DOHH2 (cell line): ENCODE results near the gene GNPNAT1.
A peak's percentile ranks its signal among the peaks of the same experiment; 100 is the strongest.

ENCODE experiments used
- H3F3A ChIP-seq: fragments of 200-600 bp; sonication (generic), shearing (Covaris generic); 2 replicates; pipeline ENCODE4 v1.6.0; 2016; ENCODE audit warnings: antibody characterized with exemption, mild to moderate bottlenecking; ENCODE audit not compliant: control insufficient read depth, insufficient read depth
- H3K27ac ChIP-seq: fragments of 200-600 bp; sonication (generic); 2 replicates; pipeline ENCODE4 v1.5.1; 2014; ENCODE audit warnings: low read depth, mild to moderate bottlenecking, low read length, moderate library complexity
- H3K27me3 ChIP-seq: fragments of 200-600 bp; sonication (generic); 2 replicates; pipeline ENCODE4 v1.6.1; 2014; ENCODE audit warnings: mild to moderate bottlenecking, low read length, mixed read lengths; ENCODE audit not compliant: control insufficient read depth
- H3K36me3 ChIP-seq: fragments of 200-600 bp; sonication (generic); 2 replicates; pipeline ENCODE4 v1.6.1; 2014; ENCODE audit warnings: mild to moderate bottlenecking, low read length, moderate library complexity, mixed read lengths; ENCODE audit not compliant: control insufficient read depth
- H3K4me1 ChIP-seq: fragments of 200-600 bp; sonication (generic); 2 replicates; pipeline ENCODE4 v1.6.1; 2014; ENCODE audit warnings: mild to moderate bottlenecking, low read length, mixed read lengths; ENCODE audit not compliant: control insufficient read depth
- H3K4me2 ChIP-seq: fragments of 200-600 bp; sonication (generic); 2 replicates; pipeline ENCODE4 v1.6.0; 2014; ENCODE audit warnings: mild to moderate bottlenecking, low read length, moderate library complexity
- H3K4me3 ChIP-seq: fragments of 200-600 bp; sonication (generic); 2 replicates; pipeline ENCODE4 v1.5.1; 2014; ENCODE audit warnings: mild to moderate bottlenecking, low read length, mixed read lengths
- H3K79me2 ChIP-seq: fragments of 200-600 bp; sonication (generic); 2 replicates; pipeline ENCODE4 v1.6.1; 2014; ENCODE audit warnings: mild to moderate bottlenecking, low read length, mixed read lengths; ENCODE audit not compliant: control insufficient read depth
- H3K9me2 ChIP-seq: fragments of 200-600 bp; sonication (generic); replicated peaks from 2 replicates; pipeline ENCODE4 v1.6.1; 2014; ENCODE audit warnings: mild to moderate bottlenecking, low read length, mixed read lengths; ENCODE audit not compliant: control insufficient read depth
- H3K9me3 ChIP-seq: fragments of 200-600 bp; sonication (generic); 2 replicates; pipeline ENCODE4 v1.6.1; 2014; ENCODE audit warnings: antibody characterized with exemption, low read length, mixed read lengths; ENCODE audit not compliant: control insufficient read depth, insufficient read depth
- H4K20me1 ChIP-seq: fragments of 200-600 bp; sonication (generic); 2 replicates; pipeline ENCODE4 v1.6.0; 2014; ENCODE audit warnings: low read depth, mild to moderate bottlenecking, antibody characterized with exemption, low read length, moderate library complexity; ENCODE audit not compliant: control insufficient read depth, insufficient read depth
- CTCF ChIP-seq: fragments of 200-600 bp; sonication (generic); IDR thresholded peaks from one replicate; pipeline ENCODE4 v1.5.1; 2014; ENCODE audit warnings: antibody characterized with exemption, mild to moderate bottlenecking, low read depth, low read length; ENCODE audit not compliant: poor library complexity, severe bottlenecking
- EZH2phosphoT487 ChIP-seq: fragments of 200-600 bp; sonication (generic); IDR thresholded peaks from 2 replicates; pipeline ENCODE4 v1.6.1; 2017; ENCODE audit warnings: borderline replicate concordance, mild to moderate bottlenecking, antibody characterized with exemption, low read length, moderate library complexity, mixed read lengths

The GNPNAT1 gene

GRCh38 chr14:52793061-52793460 lies 1.7 kb upstream of the GNPNAT1 start:
- H3F3A ChIP-seq, result peaks cover 4% of the 10 kb centered on the region; the same call in 1 of the 2 replicates
- no peaks in the 10 kb centered on the region for H4K20me1 ChIP-seq
- H3K36me3 ChIP-seq, result no peaks in the 10 kb centered on the region; the same call in 1 of the 2 replicates
- no peaks in the 10 kb centered on the region for H3K9me2 ChIP-seq
- no peaks in the 10 kb centered on the region for H3K27me3 ChIP-seq
- no peak overlapping the region for H3K27ac ChIP-seq
- no peak for TF ChIP-seq EZH2phosphoT487
- no peak for TF ChIP-seq CTCF
- no peaks in the 10 kb centered on the region for H3K9me3 ChIP-seq
- no peak overlapping the region for H3K4me2 ChIP-seq
- H3K79me2 ChIP-seq, result peaks cover 23% of the 10 kb centered on the region
- no peak overlapping the region for H3K4me3 ChIP-seq
- peaks cover 16% of the 10 kb centered on the region for H3K4me1 ChIP-seq

- Histone ChIP-seq H3F3A (peaks cover 7% of the 10 kb centered on the region; the same call in 1 of the 2 replicates), H3K4me3 (peak overlapping the region; percentile 87), H3K9me3 (no peaks in the 10 kb centered on the region), H3K27me3 (no peaks in the 10 kb centered on the region), H3K4me1 (peaks cover 16% of the 10 kb centered on the region), H3K27ac (no peak overlapping the region), H3K36me3 (no peaks in the 10 kb centered on the region; the same call in 1 of the 2 replicates), H3K79me2 (peaks cover 31% of the 10 kb centered on the region), H3K9me2 (no peaks in the 10 kb centered on the region), H4K20me1 (no peaks in the 10 kb centered on the region), H3K4me2 (peak overlapping the region; percentile 39; the same call in 1 of the 2 replicates)
- no peak for TF ChIP-seq EZH2phosphoT487
- TF ChIP-seq CTCF, result no peak
These were observed 649 bp upstream of the GNPNAT1 start for GRCh38 chr14:52792097-52792415.

GRCh38 chr14:52790756-52791222 lies 618 bp downstream of the GNPNAT1 start:
- peaks cover 39% of the 10 kb centered on the region for H3K79me2 ChIP-seq

More at GRCh38 chr14:52790756-52791222, 618 bp downstream of the GNPNAT1 start:
- peaks cover 16% of the 10 kb centered on the region for H3K4me1 ChIP-seq
- H3K27me3 ChIP-seq, result no peaks in the 10 kb centered on the region
- H3K9me3 ChIP-seq, result no peaks in the 10 kb centered on the region
- no peaks in the 10 kb centered on the region for H4K20me1 ChIP-seq
- no peak overlapping the region for H3K27ac ChIP-seq
- peak overlapping the region; percentile 81 for H3K4me2 ChIP-seq
- H3K9me2 ChIP-seq, result no peaks in the 10 kb centered on the region
- H3F3A ChIP-seq, result peaks cover 7% of the 10 kb centered on the region; the same call in 1 of the 2 replicates
- no peak for TF ChIP-seq CTCF
- no peak for TF ChIP-seq EZH2phosphoT487
- H3K4me3 ChIP-seq, result peak overlapping the region; percentile 87
- no peaks in the 10 kb centered on the region; the same call in 1 of the 2 replicates for H3K36me3 ChIP-seq
